K562 (cell line): ENCODE results near the gene KCNK10. TPM values are rescaled to one million over a fixed set of nuclear protein-coding genes. Genes with fewer than 3 reads are reported as not detected.

Experiments
- ATF7 ChIP-seq: fragments of 450-650 bp; IDR thresholded peaks from 2 replicates; pipeline ENCODE4 v1.7.1; 2014; ENCODE audit warnings: mild to moderate bottlenecking, moderate library complexity
- CEBPB ChIP-seq: fragments of 450-650 bp; IDR thresholded peaks from 2 replicates; pipeline ENCODE4 v1.6.1; 2016; ENCODE audit warnings: missing genetic modification characterization, missing compliant biosample characterization
- FOXA3 ChIP-seq, 2 experiments: fragments of 450-650 bp in 1 of 2; sonication (generic) in 1 of 2; formaldehyde crosslinking; IDR thresholded peaks in 1 of 2; conservative IDR thresholded peaks in 1 of 2; 2 replicates each; pipeline versions ENCODE4 v1.4.0 to v1.8.0; 2020 to 2022; ENCODE audit warnings: mild to moderate bottlenecking in 2 of 2, missing genetic modification reagents in 1 of 2
- HDAC1 ChIP-seq, 2 experiments: fragments of 450-650 bp; IDR thresholded peaks; 2 replicates each; pipeline ENCODE4 v1.6.1; 2016 to 2017; ENCODE audit warnings: inconsistent platforms in 1 of 2, mild to moderate bottlenecking in 1 of 2, moderate library complexity in 1 of 2
- ILF3 ChIP-seq: fragments of 450-650 bp; IDR thresholded peaks from 2 replicates; pipeline ENCODE4 v1.6.1; 2018; ENCODE audit warnings: antibody characterized with exemption, mild to moderate bottlenecking, moderate library complexity, borderline replicate concordance
- MAFG ChIP-seq: fragments of 450-650 bp; conservative IDR thresholded peaks from 2 replicates; pipeline ENCODE4 v1.6.1; 2016; ENCODE audit warnings: missing genetic modification characterization, missing compliant biosample characterization
- MAFK ChIP-seq: IDR thresholded peaks from 2 replicates; pipeline ENCODE4 v1.6.1; 2011; ENCODE audit warnings: low read length, improper control_type of control experiment
- MEIS2 ChIP-seq: fragments of 450-650 bp; IDR thresholded peaks from 2 replicates; pipeline ENCODE4 v1.6.1; 2014; ENCODE audit warnings: mild to moderate bottlenecking; ENCODE audit not compliant: partially characterized antibody
- MTA1 ChIP-seq: fragments of 450-650 bp; IDR thresholded peaks from 2 replicates; pipeline ENCODE4 v1.6.1; 2017; ENCODE audit warnings: borderline replicate concordance
- SMAD2 ChIP-seq: fragments of 150-350 bp; IDR thresholded peaks from 2 replicates; pipeline ENCODE4 v1.6.1; 2014; ENCODE audit warnings: low read depth, mild to moderate bottlenecking, low read length
- SRSF7 ChIP-seq: fragments of 200-400 bp; formaldehyde crosslinking; optimal IDR thresholded peaks from 2 replicates; pipeline ENCODE3; 2017; ENCODE audit warnings: mild to moderate bottlenecking, low read depth, low read length
- ZNF12 ChIP-seq: sonication (generic); formaldehyde crosslinking; IDR thresholded peaks from 2 replicates; pipeline ENCODE4 v1.4.0; 2020; ENCODE audit warnings: mild to moderate bottlenecking, missing genetic modification reagents
- ZNF212 ChIP-seq: fragments of 450-650 bp; formaldehyde crosslinking; IDR thresholded peaks from 2 replicates; pipeline ENCODE4 v1.4.0; 2020; ENCODE audit warnings: mild to moderate bottlenecking
- ZNF431 ChIP-seq: sonication (generic); formaldehyde crosslinking; IDR thresholded peaks from 2 replicates; pipeline ENCODE4 v1.8.0; 2022; ENCODE audit warnings: mild to moderate bottlenecking, missing genetic modification reagents
- ZNF780A ChIP-seq: fragments of 250-450 bp; sonication (Bioruptor Pico); IDR thresholded peaks from 2 replicates; pipeline ENCODE4 v1.5.0; 2021; ENCODE audit warnings: mild to moderate bottlenecking
- polyA plus RNA-seq, 8 experiments: library from polyadenylated mRNA; depleted of rRNA in 4 of 8; stranded (reverse) in 5 of 8; unstranded in 3 of 8; fragments of >200 nt; fragmentation: Nextera tagmentation in 2 of 8; fragmentation: Illumina TruSeq in 1 of 8; extraction: Ambion mirVana in 2 of 8; extraction: Trizol in 1 of 8; gene quantifications; 2 replicates each; pipeline versions ENCODE4 v1.2.1 to v1.2.3, GENCODE V29; 2011 to 2014; ENCODE audit warnings: inconsistent platforms in 1 of 8, missing spikeins in 1 of 8
- total RNA-seq, 7 experiments: library from RNA; depleted of rRNA in 6 of 7; stranded (reverse); fragments of >200 nt in 6 of 7; fragmentation: Illumina TruSeq in 2 of 7; extraction: Trizol in 2 of 7; gene quantifications; 2 replicates each; pipeline versions ENCODE4 v1.2.1 to v1.2.3, GENCODE V29; 2011 to 2021; ENCODE audit warnings: low replicate concordance in 1 of 7
- TF ChIP-seq, protein P1 (sequence below), 2 experiments: fragments of 450-650 bp; formaldehyde crosslinking in 1 of 2; IDR thresholded peaks; 2 replicates each; pipeline versions ENCODE4 v1.4.0 to v1.6.1; 2014 to 2020; ENCODE audit warnings: mild to moderate bottlenecking in 2 of 2, borderline replicate concordance in 1 of 2, low read depth in 1 of 2
- TF ChIP-seq, protein P2 (sequence below): sonication (generic); formaldehyde crosslinking; IDR thresholded peaks from 2 replicates; pipeline ENCODE4 v1.8.1; 2023; ENCODE audit warnings: mild to moderate bottlenecking, missing genetic modification reagents

KCNK10 gene
- total and polyA plus RNA-seq, 9 of the 15 experiments (the other 6 are each of a cell fraction or from before 2014, with no cell fraction given) = not detected

DNA sequence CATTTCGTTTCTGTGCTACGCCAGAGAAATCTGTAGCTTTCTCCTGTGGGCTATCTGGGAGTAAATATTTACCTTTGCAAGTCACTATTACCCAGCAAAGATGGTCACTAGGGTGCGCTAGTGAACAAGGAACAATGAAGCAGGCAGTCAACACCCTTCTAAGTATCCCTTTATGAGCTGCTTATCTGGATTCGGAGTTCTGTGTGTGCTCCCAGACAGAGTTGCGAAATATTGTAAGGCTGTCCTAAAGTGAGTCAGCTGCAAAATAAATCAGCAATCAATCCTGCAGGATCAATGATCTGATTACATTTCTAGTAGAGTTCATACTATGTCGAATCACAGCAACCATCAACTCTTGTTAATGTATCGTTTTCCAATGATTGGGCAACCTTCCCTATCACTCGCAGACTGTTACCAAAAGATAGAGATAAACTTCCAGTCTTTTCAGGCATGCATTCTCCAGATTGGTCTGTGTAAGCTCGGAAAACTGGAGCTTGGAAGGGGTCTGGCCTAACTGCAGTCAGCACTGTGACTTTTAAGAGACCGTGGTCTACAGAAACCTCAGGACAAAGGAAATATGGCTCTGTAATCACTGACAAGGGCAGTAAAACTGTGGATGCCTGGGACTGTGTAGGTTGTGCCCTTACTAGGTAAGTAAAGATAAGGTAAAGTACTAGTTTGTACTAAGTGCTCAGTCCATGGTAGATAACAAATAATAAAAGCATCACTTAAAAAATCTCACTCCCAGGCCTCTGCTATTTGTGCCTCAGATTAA is 133.5 kb downstream of the KCNK10 start (continued):
- TF ChIP-seq, protein P1, sequence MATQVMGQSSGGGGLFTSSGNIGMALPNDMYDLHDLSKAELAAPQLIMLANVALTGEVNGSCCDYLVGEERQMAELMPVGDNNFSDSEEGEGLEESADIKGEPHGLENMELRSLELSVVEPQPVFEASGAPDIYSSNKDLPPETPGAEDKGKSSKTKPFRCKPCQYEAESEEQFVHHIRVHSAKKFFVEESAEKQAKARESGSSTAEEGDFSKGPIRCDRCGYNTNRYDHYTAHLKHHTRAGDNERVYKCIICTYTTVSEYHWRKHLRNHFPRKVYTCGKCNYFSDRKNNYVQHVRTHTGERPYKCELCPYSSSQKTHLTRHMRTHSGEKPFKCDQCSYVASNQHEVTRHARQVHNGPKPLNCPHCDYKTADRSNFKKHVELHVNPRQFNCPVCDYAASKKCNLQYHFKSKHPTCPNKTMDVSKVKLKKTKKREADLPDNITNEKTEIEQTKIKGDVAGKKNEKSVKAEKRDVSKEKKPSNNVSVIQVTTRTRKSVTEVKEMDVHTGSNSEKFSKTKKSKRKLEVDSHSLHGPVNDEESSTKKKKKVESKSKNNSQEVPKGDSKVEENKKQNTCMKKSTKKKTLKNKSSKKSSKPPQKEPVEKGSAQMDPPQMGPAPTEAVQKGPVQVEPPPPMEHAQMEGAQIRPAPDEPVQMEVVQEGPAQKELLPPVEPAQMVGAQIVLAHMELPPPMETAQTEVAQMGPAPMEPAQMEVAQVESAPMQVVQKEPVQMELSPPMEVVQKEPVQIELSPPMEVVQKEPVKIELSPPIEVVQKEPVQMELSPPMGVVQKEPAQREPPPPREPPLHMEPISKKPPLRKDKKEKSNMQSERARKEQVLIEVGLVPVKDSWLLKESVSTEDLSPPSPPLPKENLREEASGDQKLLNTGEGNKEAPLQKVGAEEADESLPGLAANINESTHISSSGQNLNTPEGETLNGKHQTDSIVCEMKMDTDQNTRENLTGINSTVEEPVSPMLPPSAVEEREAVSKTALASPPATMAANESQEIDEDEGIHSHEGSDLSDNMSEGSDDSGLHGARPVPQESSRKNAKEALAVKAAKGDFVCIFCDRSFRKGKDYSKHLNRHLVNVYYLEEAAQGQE (IDR thresholded peaks at IDR 0.05; ENCODE audit: borderline replicate concordance) = peak; percentile 46; the same call in 1 of the 2 replicates
- TF ChIP-seq, protein P1 (CRISPR knock-in tag; IDR thresholded peaks at IDR 0.05; ENCODE audit: low read depth) = no peak
- TF ChIP-seq ILF3 (no peak), ZNF12 (CRISPR knock-in tag) (no peak), SRSF7 (no peak), MEIS2 (peak; percentile 13), ZNF780A (no peak), MAFK (no peak), ZNF212 (CRISPR knock-in tag) (no peak), SMAD2 (no peak), ATF7 (no peak), HDAC1 (IDR thresholded peaks at IDR 0.05) (no peak), ZNF431 (no peak), FOXA3 (CRISPR knock-in tag; conservative IDR thresholded peaks at IDR 0.05 in 1 of 2, IDR thresholded peaks at IDR 0.05 in 1 of 2) (0 out of 4 replicates have a peak, but pooled peaks of 1 of the 2 experiments have one; percentile 44), MTA1 (no peak), MAFG (peak; percentile 33), CEBPB (peak; percentile 96)
- TF ChIP-seq, protein P2, sequence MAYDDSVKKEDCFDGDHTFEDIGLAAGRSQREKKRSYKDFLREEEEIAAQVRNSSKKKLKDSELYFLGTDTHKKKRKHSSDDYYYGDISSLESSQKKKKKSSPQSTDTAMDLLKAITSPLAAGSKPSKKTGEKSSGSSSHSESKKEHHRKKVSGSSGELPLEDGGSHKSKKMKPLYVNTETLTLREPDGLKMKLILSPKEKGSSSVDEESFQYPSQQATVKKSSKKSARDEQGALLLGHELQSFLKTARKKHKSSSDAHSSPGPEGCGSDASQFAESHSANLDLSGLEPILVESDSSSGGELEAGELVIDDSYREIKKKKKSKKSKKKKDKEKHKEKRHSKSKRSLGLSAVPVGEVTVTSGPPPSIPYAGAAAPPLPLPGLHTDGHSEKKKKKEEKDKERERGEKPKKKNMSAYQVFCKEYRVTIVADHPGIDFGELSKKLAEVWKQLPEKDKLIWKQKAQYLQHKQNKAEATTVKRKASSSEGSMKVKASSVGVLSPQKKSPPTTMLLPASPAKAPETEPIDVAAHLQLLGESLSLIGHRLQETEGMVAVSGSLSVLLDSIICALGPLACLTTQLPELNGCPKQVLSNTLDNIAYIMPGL (CRISPR knock-in tag) = no peak
